PC-9 (cell line): ENCODE results near the gene CEP83.

Experiments used
- EZH2 ChIP-seq: fragments of 200-600 bp; sonication (generic); IDR thresholded peaks from 2 replicates; pipeline ENCODE4 v1.8.0; 2017; ENCODE audit warnings: antibody characterized with exemption, low read depth
- TF ChIP-seq, protein P1 (sequence below): fragments of 200-600 bp; sonication (generic); conservative IDR thresholded peaks from 2 replicates; pipeline ENCODE4 v1.6.1; 2017; ENCODE audit warnings: mixed run types, antibody characterized with exemption, mild to moderate bottlenecking, moderate library complexity

DNA sequence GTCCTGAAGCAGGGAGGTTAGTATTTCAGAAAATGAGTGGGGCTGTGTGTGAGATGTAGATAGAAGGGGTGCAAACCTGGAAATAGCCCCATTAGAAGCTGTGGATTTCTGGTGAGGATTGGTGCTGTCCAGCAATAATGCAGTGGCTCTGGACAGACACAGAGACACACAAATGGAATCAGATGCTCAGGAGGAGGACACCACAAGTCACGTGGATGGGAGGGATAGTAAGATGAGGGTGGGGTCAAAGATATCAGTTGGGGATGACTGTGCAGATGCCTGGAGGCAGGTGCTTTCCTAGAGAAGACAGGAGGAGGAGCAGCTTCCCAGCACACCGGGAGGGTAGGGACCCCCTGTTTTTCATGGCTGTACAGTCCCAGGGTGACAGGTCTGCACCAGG, 174.8 kb downstream of the CEP83 start:
- TF ChIP-seq, protein P1, sequence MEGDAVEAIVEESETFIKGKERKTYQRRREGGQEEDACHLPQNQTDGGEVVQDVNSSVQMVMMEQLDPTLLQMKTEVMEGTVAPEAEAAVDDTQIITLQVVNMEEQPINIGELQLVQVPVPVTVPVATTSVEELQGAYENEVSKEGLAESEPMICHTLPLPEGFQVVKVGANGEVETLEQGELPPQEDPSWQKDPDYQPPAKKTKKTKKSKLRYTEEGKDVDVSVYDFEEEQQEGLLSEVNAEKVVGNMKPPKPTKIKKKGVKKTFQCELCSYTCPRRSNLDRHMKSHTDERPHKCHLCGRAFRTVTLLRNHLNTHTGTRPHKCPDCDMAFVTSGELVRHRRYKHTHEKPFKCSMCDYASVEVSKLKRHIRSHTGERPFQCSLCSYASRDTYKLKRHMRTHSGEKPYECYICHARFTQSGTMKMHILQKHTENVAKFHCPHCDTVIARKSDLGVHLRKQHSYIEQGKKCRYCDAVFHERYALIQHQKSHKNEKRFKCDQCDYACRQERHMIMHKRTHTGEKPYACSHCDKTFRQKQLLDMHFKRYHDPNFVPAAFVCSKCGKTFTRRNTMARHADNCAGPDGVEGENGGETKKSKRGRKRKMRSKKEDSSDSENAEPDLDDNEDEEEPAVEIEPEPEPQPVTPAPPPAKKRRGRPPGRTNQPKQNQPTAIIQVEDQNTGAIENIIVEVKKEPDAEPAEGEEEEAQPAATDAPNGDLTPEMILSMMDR = no peak
- TF ChIP-seq EZH2 = no peak
